Stimulated activated CD4-positive, alpha-beta T cell treated with anti-CD3 and anti-CD28 coated beads, TNF-alpha, amount 100 ng/mL, for 4 hours (primary cell): Measurements from ENCODE around the gene TTC27.
"Not testable (repeated sequence)": the region's sequence is repeated elsewhere in the genome, so short reads cannot be mapped to it uniquely, and the experiment has no call there.

Experiments
- DNase-seq, 3 experiments: peaks; one replicate each; pipeline ENCODE4 v3.0.0-alpha.2; 2020; ENCODE audit warnings: low read depth in 3 of 3

Gene TTC27

GRCh38 chr2:32627814-32628579 is at the start of gene TTC27:
TTC27 (plus strand) TSS chr2:32628050; CDS start chr2:32628293, 243 bp downstream.
- DNase-seq: peak; percentile 90 to 93 (median 92)

- DNase-seq: no peak
Observed at GRCh38 chr2:32591669-32592463, 36.0 kb upstream of the TTC27 start.

DNA sequence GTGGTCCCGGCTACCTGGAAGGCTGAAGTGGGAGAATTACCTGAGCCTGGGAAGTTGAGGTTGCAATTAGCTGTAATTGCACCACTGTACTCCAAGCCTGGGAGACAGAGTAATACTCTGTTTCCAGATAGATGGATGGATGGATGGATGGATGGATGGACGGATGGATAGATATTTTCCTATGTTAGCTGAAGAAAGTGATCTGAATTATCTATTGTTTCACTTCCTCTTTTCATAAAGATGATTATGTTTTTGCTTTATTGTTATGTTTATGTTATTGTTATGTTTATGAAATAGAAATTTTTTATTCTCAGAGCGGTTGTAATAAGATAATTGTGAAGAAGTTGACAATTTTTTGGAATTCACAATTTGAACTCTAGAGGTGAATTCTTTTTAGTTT is 33.3 kb upstream of the TTC27 start:
- no peak for DNase-seq

- no peak for DNase-seq
Observed at GRCh38 chr2:32611366-32611765, 16.5 kb upstream of the TTC27 start.

DNA sequence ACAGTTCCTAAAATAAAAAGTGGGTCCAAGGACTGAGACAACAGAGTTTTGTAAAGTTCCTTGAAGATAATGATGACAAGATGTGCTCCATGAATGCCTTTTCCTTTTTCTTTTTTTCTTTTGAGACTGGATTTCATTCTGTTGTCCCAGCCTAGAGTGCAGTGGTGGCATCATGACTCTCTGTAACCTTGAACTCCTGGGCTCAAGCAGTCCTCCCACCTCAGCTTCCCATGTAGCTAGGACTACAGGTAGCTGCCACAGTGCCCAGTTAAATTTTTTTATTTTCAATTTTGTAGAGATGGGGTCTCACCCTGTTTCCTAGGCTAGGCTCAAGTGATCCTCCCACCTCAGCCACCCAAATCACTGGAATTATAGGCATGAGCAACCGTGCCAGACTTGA is 16.1 kb upstream of the TTC27 start:
- DNase-seq: no peak

- no peak for DNase-seq
Observed at GRCh38 chr2:32614084-32614483, 13.8 kb upstream of the TTC27 start.

GRCh38 chr2:32617599-32618189 is 10.2 kb upstream of the TTC27 start:
- DNase-seq: no peak

GRCh38 chr2:32622570-32623310 is 5.1 kb upstream of the TTC27 start:
- DNase-seq: no peak

DNA sequence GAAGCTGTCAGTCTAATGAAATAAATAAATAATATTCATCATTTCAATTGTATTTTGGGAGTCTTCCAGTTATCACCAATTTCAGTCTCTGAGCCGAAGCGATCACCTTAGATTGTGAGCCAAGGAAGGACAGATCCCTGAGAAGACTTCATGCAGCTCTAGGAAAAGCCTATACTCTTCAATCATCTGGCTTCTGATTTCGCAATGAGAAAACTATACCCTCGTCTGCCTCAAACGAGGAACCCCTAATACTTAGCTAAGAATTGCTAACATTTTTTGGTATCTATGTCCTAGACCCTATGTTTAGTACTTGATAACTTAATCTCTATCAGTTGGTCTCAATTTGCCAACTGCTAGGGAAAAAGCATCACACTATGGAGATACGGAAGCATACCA is 4.5 kb upstream of the TTC27 start:
- DNase-seq: no peak

DNA sequence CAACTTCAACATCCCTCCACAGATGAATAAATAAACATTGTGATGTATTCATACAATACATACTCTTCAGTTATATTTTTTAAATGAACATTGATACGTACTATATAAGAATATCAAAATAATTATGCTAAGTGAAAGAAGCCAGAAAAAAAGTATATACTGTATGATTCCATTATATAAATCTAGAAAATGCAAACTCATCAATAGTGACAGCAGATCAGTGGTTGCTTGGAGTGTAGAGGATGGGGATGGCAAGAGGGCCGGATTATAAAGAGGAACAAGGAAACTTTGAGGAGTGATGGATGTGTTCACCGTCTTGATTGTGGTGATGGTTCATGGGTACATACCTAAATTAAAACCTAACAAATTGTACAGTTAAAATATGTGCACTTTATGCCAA is 3.0 kb upstream of the TTC27 start:
- no peak for DNase-seq

DNA sequence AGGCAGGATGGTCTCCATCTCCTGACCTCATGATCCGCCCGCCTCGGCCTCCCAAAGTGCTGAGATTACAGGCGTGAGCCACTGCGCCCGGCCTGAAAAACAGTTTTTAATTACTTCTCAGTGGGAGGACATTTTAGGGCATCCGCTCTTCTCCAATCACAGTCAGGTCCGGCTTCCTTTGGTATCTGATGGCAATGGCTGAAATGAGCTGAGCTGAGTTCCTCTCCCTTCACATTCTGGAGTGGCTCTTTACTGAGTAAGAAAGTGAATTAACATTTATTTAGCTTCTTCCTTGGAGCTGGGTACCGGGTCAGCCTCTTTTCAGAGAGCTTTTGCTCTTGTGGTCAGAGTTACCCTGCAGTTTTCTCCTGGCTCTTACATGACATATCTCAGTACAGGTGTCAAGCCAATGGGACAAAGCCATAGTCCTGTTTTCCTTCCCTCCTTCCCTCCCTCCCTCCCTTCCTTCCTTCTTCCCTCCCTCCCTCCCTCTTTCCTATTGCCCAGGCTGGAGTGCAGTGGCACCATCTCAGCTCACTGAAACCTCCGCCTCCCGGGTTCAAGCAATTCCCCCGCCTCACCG is 1.1 kb upstream of the TTC27 start:
- no peak for DNase-seq

DNA sequence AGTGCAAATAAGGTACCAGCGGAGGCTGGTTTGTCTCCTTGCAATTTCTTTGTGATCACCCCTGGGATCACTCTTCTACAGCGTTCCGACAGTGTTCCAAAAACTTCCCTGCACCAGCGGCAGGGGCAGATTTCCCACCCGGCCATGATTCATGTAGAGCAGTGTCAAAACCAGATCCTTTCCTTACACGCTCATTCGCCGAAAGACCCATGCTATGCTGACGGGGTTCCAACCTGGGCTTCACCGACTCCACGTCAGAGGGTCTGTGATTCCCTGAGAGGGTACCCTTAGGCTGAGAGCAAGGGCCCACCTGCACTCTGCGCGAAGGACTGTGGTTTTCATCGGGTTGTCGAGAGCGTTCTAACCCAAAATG is 423 bp upstream of the TTC27 start:
- peak in 2 of 3 experiments; percentile 8 to 10 for DNase-seq

- no peak for DNase-seq
Observed at GRCh38 chr2:32632089-32632488, 4.2 kb downstream of the TTC27 start.

DNA sequence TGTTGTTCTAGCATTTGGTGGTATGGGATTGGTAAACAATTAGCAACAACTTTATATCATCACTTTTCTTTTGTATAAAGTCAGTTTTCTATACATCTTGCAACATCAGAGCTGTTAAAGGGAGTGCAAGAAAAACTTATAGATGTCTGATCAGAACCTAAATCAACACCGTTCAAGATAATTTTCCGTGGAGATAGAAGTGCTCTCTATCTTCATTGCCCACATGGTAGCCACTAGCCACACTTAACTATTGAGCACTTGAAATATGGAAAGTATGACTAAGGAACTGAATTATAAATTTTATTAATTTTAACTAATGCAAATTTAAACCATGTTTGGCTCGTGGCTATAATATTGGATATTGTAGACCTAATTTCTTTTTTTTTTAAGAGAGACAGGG is 5.2 kb downstream of the TTC27 start:
- DNase-seq: no peak

GRCh38 chr2:32638548-32638947 is 10.7 kb downstream of the TTC27 start:
- DNase-seq: not testable (repeated sequence)

- DNase-seq: no peak
Observed at GRCh38 chr2:32641180-32641579, 13.3 kb downstream of the TTC27 start.

DNA sequence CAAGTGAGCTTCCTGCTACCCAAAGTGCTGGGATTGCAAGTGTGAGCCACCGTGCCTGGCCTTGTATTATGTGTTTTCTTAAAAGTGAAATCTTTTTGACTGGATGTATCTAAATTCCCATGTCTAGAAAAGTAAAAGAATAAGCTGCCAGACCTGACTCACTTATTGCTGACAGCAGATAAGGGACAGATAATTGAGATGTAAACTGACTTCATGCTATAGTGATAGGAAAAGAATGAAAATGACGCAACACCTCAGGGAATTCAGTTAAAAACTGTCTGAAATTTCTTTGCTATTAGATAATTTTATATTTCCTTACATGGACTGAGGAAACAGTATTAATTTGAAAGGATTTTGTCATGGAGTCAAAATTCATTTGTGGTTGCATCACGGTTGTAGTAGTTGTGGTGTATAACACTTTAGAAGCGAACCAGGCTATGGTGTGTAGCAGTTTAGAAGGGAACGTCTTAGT is 19.4 kb downstream of the TTC27 start:
- DNase-seq: no peak

GRCh38 chr2:32652555-32653209 is 24.8 kb downstream of the TTC27 start:
- DNase-seq: no peak

DNA sequence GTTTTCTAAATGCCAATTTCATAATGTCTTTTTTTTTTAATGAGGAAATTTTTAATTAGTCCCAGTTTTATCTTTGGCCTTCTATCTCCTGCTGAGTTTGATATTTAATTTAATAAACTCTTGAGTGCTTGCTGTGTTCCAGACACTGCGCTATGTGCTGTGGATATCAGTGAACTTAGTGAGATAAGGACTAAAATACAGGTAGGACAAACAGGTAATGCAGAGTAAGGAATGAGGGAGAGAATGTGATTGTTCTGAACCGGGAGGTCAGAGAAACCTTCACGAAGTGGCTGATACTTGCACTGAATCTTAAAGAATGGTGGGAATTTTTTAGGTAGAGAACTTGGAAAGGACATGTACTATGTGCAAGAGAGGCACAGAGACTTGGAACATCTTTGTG is 28.2 kb downstream of the TTC27 start:
- DNase-seq: no peak

- no peak for DNase-seq
Observed at GRCh38 chr2:32663864-32664263, 36.0 kb downstream of the TTC27 start.

DNA sequence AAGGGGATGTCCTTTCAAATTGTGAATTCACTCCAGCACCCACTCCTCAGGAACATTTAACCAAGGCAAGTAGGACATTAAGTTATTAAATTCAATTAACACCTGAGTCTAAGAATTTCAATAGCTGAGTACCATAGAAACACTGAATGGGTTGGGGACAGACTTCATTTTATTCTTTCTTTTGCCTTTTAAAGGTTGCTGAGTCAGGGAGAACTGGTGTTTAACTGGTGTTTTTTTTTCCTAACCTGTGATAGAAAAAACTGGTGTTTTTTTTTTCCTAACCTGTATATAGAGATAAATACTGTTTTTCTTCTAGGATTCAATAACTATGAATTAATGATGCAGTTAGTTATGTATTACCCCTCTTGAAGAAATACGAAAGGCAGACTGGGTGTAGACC is 38.9 kb downstream of the TTC27 start:
- DNase-seq: no peak
